HG03378 (cell line): ENCODE data around the gene MYL11.

ENCODE experiments used
- ATAC-seq: cut with Tn5 transposase; IDR thresholded peaks from one replicate; pipeline ENCODE4 v1.9.1; 2021; ENCODE audit warnings: mild to moderate bottlenecking, moderate library complexity; ENCODE audit not compliant: unreplicated experiment

The MYL11 gene

DNA sequence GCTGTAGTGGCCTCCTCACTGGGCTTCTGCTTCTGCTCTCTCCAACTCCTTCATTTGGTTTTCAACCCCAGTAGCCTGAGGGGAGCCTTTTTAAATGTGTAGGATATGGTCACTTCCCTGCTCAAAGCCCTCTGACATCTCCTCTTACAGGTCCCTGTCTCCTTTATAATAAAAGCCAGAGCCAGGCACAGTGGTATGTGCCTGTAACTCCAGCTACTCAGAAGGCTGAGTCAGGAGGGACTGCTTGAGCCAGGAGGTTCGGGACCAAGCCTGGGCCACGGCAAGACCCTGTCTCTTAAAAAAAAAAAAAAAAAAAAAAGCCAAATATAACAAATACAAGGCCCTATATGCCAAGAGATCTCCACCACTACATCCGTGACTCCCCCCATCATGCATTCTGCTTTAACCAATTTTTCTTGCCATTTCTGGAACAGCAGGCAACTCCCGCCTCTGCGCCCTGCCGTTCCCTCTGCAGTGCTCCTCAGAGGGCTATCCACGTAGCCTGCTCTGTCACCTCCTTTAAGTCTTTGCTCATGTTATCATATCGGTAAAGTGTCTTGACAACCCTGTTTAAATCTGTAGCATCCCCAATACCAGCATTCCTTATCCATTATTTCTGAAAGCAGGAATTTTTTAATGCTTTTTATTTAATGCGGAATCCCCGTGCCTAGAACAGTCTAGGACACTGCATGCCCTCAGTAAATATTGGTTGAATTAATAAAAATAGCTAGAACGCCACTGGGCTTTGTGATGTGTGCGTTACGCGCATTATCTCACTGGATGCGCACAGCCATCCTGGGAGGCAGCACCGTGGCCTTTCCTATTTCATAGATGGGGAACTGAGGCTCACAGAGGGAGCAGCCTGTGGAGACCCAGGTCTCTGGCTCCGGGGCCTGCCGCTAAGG lies 42.3 kb downstream of the MYL11 start:
- peak; percentile 5 for ATAC-seq

DNA sequence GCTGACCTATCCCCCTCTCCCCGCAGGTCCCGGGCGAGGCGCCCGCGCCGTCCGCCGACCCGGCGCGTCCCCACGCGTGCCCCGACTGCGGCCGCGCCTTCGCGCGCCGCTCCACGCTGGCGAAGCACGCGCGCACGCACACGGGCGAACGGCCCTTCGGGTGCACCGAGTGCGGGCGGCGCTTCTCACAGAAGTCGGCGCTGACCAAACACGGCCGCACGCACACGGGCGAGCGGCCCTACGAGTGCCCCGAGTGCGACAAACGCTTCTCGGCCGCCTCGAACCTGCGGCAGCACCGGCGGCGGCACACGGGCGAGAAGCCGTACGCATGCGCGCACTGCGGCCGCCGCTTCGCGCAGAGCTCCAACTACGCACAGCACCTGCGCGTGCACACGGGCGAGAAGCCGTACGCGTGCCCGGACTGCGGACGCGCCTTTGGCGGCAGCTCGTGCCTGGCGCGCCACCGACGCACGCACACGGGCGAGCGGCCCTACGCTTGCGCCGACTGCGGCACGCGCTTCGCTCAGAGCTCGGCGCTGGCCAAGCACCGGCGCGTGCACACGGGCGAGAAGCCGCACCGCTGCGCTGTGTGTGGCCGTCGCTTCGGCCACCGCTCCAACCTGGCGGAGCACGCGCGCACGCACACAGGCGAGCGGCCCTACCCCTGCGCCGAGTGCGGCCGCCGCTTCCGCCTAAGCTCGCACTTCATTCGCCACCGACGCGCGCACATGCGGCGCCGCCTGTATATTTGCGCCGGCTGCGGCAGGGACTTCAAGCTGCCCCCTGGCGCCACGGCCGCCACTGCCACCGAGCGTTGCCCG lies 43.1 kb downstream of the MYL11 start:
- peak; percentile 48 for ATAC-seq

DNA sequence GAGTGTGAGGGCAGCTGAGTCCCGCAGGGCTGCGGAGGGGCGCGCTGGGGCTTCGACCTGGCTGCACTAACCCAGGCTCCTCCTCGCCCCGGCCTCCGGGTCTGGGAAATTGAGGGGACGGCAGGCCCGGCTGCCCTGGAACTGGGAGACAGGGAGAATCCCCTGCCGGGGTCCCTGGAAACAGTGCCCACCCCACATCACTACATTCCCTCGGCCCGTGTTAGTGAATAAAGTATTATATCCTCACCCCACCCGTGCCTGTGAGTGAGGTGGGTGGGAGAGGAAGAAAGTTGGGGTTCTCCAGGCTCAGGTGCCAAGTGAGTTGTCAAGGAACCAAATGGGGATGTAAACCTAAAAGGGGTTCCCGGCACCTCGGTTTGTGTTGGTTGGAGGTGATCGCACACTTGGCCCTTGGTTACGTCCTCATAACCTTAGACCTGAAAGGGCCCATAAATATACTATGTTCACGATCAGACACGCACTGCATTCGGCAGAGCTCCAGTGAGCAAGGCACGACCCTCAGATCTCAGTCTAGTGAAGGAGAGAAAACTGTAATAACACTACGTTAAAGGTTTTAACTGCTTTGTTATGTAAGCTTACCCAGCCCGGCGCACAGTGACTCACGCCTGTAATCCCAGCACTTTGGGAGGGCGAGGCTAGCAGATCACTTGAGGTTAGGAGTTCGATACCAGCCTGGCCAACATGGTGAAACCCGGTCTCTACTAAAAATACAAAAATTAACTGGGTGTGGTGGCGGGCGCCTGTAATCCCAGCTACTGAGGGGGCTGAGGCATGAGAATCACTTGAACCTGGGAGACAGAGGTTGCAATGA lies 44.0 kb downstream of the MYL11 start:
- no peak for ATAC-seq

DNA sequence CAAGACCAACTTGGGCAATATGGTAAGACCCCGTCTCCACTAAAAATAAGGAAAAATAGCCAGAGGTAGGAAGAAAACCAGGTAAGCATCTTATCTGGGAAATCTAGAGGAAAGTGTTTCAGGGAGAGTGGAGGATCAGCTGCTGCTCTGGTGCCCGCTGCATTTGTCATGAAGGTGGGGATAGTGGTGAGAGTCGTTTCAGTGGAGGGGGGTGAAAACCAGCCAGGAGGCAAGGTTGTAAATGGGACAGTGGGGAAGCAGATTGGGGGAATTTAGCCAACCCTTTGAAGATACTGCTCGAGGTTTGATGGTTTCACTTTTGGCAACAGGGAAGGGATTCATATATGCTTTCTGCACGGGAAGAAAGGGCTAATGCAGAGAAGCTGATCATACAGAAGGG lies 46.4 kb downstream of the MYL11 start:
- ATAC-seq: no peak
